AG09309 (cell line): ENCODE data around the gene SYNGAP1.
"Not testable (repeated sequence)": the region's sequence is repeated elsewhere in the genome, so short reads cannot be mapped to it uniquely, and the experiment has no call there.

Experiments
- DNase-seq: peaks from one replicate; pipeline ENCODE4 v3.0.0-alpha.2; 2010; ENCODE audit warnings: low read depth
- H3K4me3 ChIP-seq: 2 replicates; pipeline ENCODE4 v1.5.1; 2011; ENCODE audit warnings: mild to moderate bottlenecking, low read depth, low read length, moderate library complexity; ENCODE audit not compliant: control insufficient read depth
- CTCF ChIP-seq: IDR thresholded peaks from 2 replicates; pipeline ENCODE4 v1.5.1; 2011; ENCODE audit warnings: mild to moderate bottlenecking, low read depth, low read length, inconsistent platforms; ENCODE audit not compliant: insufficient read depth, control insufficient read depth; ENCODE audit errors: missing control alignments

SYNGAP1 gene

GRCh38 chr6:33391922-33392594 lies 27.8 kb upstream of the SYNGAP1 start:
- H3K4me3 ChIP-seq: peak overlapping the region; percentile 90
- TF ChIP-seq CTCF: no peak
- DNase-seq: no peak

GRCh38 chr6:33392595-33392948 lies 27.3 kb upstream of the SYNGAP1 start:
- peak overlapping the region; percentile 90 for H3K4me3 ChIP-seq
- TF ChIP-seq CTCF: no peak
- DNase-seq: no peak

GRCh38 chr6:33392979-33393378 lies 26.9 kb upstream of the SYNGAP1 start:
- DNase-seq: no peak
- no peak for TF ChIP-seq CTCF
- H3K4me3 ChIP-seq: peak overlapping the region; percentile 90

- no peak for TF ChIP-seq CTCF
- no peak overlapping the region for H3K4me3 ChIP-seq
- DNase-seq: no peak
Measured at GRCh38 chr6:33397541-33397940, 22.3 kb upstream of the SYNGAP1 start.

GRCh38 chr6:33398601-33399000 lies 21.3 kb upstream of the SYNGAP1 start:
- H3K4me3 ChIP-seq, DNase-seq: not testable (repeated sequence)

GRCh38 chr6:33399881-33400280 lies 20.0 kb upstream of the SYNGAP1 start:
- H3K4me3 ChIP-seq: not testable (repeated sequence)

GRCh38 chr6:33404884-33405283 lies 15.0 kb upstream of the SYNGAP1 start:
- DNase-seq: no peak
- no peak overlapping the region for H3K4me3 ChIP-seq
- no peak for TF ChIP-seq CTCF

More at GRCh38 chr6:33399881-33400280, 20.0 kb upstream of the SYNGAP1 start:
- not testable (repeated sequence) for DNase-seq

GRCh38 chr6:33405386-33405940 lies 14.4 kb upstream of the SYNGAP1 start:
- no peak overlapping the region for H3K4me3 ChIP-seq
- TF ChIP-seq CTCF: no peak
- no peak for DNase-seq
